ENCODE measurements around the gene PQBP1. TPM values are rescaled to one million over a fixed set of nuclear protein-coding genes. Genes with fewer than 3 reads are reported as not detected.

PQBP1 gene
- total and polyA plus RNA-seq, 4 donors = 22.0 to 44.3 (median 37.3) TPM

GRCh38 chrX:48937054-48937907 is 39.6 kb downstream of the PQBP1 start:
- 61% methylated on average over 9 of the region's 9 CpGs for whole genome bisulfite sequencing
- Histone ChIP-seq H3K9me3 (ENCODE audit: control insufficient read depth in 4 of 4, low read length in 3 of 4) (no peaks in the 10 kb centered on the region), H3K27me3 (ENCODE audit: control insufficient read depth in 4 of 4, insufficient read depth in 4 of 4, low read length in 3 of 4) (no peaks in the 10 kb centered on the region), H3K36me3 (ENCODE audit: control insufficient read depth in 4 of 4, insufficient read depth in 3 of 4, low read depth in 1 of 4, low read length in 3 of 4) (peaks cover 1 to 16% (median 6%) of the 10 kb centered on the region in 4 donors), H3K4me1 (ENCODE audit: control insufficient read depth in 4 of 4, insufficient read depth in 4 of 4, low read length in 3 of 4) (peaks cover 4 to 26% (median 10%) of the 10 kb centered on the region in 4 donors), H3K4me3 (ENCODE audit: low read depth in 1 of 3, low read length in 3 of 3) (no peak overlapping the region), H3K27ac (ENCODE audit: low read depth in 1 of 2, low read length in 2 of 2) (peak overlapping the region; percentile 31 to 59), H3K9ac (ENCODE audit: low read depth in 1 of 2, low read length in 2 of 2) (peak overlapping the region in 1 of 2 donors; percentile 59)
- TF ChIP-seq SP1 (IDR thresholded peaks at IDR 0.05) (peak; percentile 13), HNF4A (conservative IDR thresholded peaks at IDR 0.05) (no peak), RAD21 (IDR thresholded peaks at IDR 0.05) (peak in 1 of 2 donors; percentile 9)
- no peak for DNase-seq (ENCODE audit: low spot score)

GRCh38 chrX:48938721-48939425 is 41.1 kb downstream of the PQBP1 start:
- H3K9ac ChIP-seq (ENCODE audit: low read depth in 1 of 2, low read length in 2 of 2) = no peak overlapping the region
- peaks cover 1 to 9% (median 5%) of the 10 kb centered on the region in 4 donors for H3K36me3 ChIP-seq (ENCODE audit: control insufficient read depth in 4 of 4, insufficient read depth in 3 of 4, low read depth in 1 of 4, low read length in 3 of 4)
- H3K27me3 ChIP-seq (ENCODE audit: control insufficient read depth in 4 of 4, insufficient read depth in 4 of 4, low read length in 3 of 4) = no peaks in the 10 kb centered on the region
- peak overlapping the region; percentile 21 to 23 for H3K27ac ChIP-seq (ENCODE audit: low read depth in 1 of 2, low read length in 2 of 2)
- H3K4me1 ChIP-seq (ENCODE audit: control insufficient read depth in 4 of 4, insufficient read depth in 4 of 4, low read length in 3 of 4) = peaks cover 6 to 30% (median 13%) of the 10 kb centered on the region in 4 donors
- H3K4me3 ChIP-seq (ENCODE audit: low read depth in 1 of 3, low read length in 3 of 3) = no peak overlapping the region
- WGBS = 83% methylated on average over 1 of the region's 1 CpG
- no peak for DNase-seq (ENCODE audit: low spot score)
- no peak for TF ChIP-seq FOXA2 (IDR thresholded peaks at IDR 0.05)
- TF ChIP-seq REST (IDR thresholded peaks at IDR 0.05) = no peak
- no peak for TF ChIP-seq ATF3 (IDR thresholded peaks at IDR 0.05)
- TF ChIP-seq MAX (IDR thresholded peaks at IDR 0.05) = no peak
- no peak for TF ChIP-seq TAF1 (conservative IDR thresholded peaks at IDR 0.05)
- TF ChIP-seq HNF4A (conservative IDR thresholded peaks at IDR 0.05) = no peak
- no peak for TF ChIP-seq ZBTB33 (IDR thresholded peaks at IDR 0.05)
- no peak for TF ChIP-seq CTCF (IDR thresholded peaks at IDR 0.05; ENCODE audit: low read depth, low read length, missing input control)
- TF ChIP-seq NR2F2 (IDR thresholded peaks at IDR 0.05) = no peak
- TF ChIP-seq SP1 (IDR thresholded peaks at IDR 0.05) = no peak
- TF ChIP-seq RXRA (IDR thresholded peaks at IDR 0.05) = no peak
- TF ChIP-seq JUND (IDR thresholded peaks at IDR 0.05) = no peak
- TF ChIP-seq EGR1 (IDR thresholded peaks at IDR 0.05; ENCODE audit: low read depth in 2 of 2) = no peak
- no peak for TF ChIP-seq HNF4G (IDR thresholded peaks at IDR 0.05)
- TF ChIP-seq FOXA1 (IDR thresholded peaks at IDR 0.05) = no peak
- no peak for TF ChIP-seq RAD21 (IDR thresholded peaks at IDR 0.05)
- no peaks in the 10 kb centered on the region for H3K9me3 ChIP-seq (ENCODE audit: control insufficient read depth in 4 of 4, low read length in 3 of 4)

All from liver (tissue), 9 donors.